HG02970 (cell line): ENCODE results near the gene ZNF202.
"Not testable (repeated sequence)": the region's sequence is repeated elsewhere in the genome, so short reads cannot be mapped to it uniquely, and the experiment has no call there.

Experiments used
- ATAC-seq: cut with Tn5 transposase; IDR thresholded peaks from one replicate; pipeline ENCODE4 v1.9.1; 2021; ENCODE audit warnings: mild to moderate bottlenecking, moderate library complexity, moderate number of reproducible peaks; ENCODE audit not compliant: unreplicated experiment, low FRiP score

Gene ZNF202

GRCh38 chr11:123742031-123742723, 717 bp upstream of the ZNF202 start:
- no peak for ATAC-seq

- no peak for ATAC-seq
Measured at GRCh38 chr11:123740787-123741158, 687 bp downstream of the ZNF202 start.

GRCh38 chr11:123738374-123738773, 3.1 kb downstream of the ZNF202 start:
- no peak for ATAC-seq

GRCh38 chr11:123736769-123737168, 4.7 kb downstream of the ZNF202 start:
- ATAC-seq: no peak

GRCh38 chr11:123729602-123730001, 11.9 kb downstream of the ZNF202 start:
- ATAC-seq: no peak

GRCh38 chr11:123725995-123726655, 15.3 kb downstream of the ZNF202 start:
- no peak for ATAC-seq

- ATAC-seq: no peak
Measured at GRCh38 chr11:123719452-123719851, 22.0 kb downstream of the ZNF202 start.

- no peak for ATAC-seq
Measured at GRCh38 chr11:123718469-123718868, 23.0 kb downstream of the ZNF202 start.

- ATAC-seq: no peak
Measured at GRCh38 chr11:123718063-123718462, 23.4 kb downstream of the ZNF202 start.

- not testable (repeated sequence) for ATAC-seq
Measured at GRCh38 chr11:123712627-123713026, 28.8 kb downstream of the ZNF202 start.

- no peak for ATAC-seq
Measured at GRCh38 chr11:123707606-123708205, 33.8 kb downstream of the ZNF202 start.

- no peak for ATAC-seq
Measured at GRCh38 chr11:123707206-123707605, 34.3 kb downstream of the ZNF202 start.

GRCh38 chr11:123704341-123704740, 37.1 kb downstream of the ZNF202 start:
- ATAC-seq: no peak

GRCh38 chr11:123702696-123703095, 38.8 kb downstream of the ZNF202 start:
- no peak for ATAC-seq

GRCh38 chr11:123702139-123702538, 39.3 kb downstream of the ZNF202 start:
- ATAC-seq: no peak

- no peak for ATAC-seq
Measured at GRCh38 chr11:123700772-123701171, 40.7 kb downstream of the ZNF202 start.

- ATAC-seq: no peak
Measured at GRCh38 chr11:123698546-123699127, 42.8 kb downstream of the ZNF202 start.

GRCh38 chr11:123696183-123696582, 45.3 kb downstream of the ZNF202 start:
- ATAC-seq: no peak

GRCh38 chr11:123695231-123695630, 46.2 kb downstream of the ZNF202 start:
- no peak for ATAC-seq

GRCh38 chr11:123694551-123694950, 46.9 kb downstream of the ZNF202 start:
- ATAC-seq: no peak

GRCh38 chr11:123692961-123693360, 48.5 kb downstream of the ZNF202 start:
- ATAC-seq: no peak
